ENCODE measurements around the gene CHMP4B.

The CHMP4B gene

DNA sequence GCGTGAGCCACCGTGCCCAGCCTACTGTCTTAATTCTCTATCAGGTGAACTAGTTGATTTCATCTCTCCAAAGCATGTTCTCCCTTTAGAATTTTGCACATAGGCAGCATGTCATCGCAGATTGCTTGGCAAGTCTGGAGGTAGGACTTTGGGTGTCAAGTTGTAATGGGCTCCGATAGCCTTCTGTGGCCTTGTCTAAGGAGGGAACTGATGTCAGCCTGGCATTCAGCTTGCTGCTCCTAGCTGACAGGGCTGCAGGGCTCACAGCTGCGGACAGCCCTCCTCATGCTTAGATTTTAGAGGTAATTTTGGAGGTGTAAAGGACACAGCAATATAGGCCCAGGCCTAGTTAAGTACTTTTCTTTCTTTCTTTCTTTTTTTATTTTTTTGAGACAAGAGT is 11.3 kb downstream of the CHMP4B start:
- FAIRE-seq, result no peak

DNA sequence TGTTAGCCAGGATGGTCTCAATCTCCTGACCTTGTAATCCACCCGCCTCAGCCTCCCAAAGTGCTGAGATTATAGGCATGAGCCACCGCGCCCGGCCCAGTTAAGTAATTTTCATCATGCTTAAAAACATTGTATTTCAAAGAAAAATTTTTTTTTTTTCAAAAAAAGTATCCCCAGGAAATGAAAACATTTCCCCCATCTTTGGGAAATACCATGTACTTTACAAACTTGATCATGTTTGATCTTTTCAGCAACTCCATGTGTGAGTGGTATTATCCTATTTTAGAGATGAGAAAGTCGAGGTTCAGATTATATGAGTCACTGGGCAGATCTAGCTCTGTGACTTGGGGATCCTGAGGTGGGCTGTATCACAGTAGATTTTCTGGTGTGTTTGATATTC is 11.8 kb downstream of the CHMP4B start:
- FAIRE-seq, result no peak

DNA sequence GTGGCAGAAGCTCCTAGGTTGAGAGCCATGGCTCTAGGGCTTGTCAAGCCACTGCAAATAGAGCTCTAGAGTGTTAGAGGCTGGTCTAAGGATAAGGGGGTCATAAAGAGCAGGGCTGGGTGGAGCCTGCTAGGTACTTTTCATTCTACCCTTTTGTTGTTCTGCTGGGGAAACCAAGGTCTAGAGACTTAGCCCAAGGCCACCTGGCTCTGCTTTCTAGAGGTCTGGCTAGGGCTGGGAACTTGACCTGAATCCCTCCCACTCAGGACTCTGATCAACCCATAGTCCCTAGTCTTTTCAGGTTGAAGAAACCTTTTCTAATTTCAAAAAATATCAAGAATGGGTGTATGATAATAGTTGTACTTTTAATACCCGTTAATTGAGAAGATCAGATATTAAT is 13.7 kb downstream of the CHMP4B start:
- FAIRE-seq, result no peak

DNA sequence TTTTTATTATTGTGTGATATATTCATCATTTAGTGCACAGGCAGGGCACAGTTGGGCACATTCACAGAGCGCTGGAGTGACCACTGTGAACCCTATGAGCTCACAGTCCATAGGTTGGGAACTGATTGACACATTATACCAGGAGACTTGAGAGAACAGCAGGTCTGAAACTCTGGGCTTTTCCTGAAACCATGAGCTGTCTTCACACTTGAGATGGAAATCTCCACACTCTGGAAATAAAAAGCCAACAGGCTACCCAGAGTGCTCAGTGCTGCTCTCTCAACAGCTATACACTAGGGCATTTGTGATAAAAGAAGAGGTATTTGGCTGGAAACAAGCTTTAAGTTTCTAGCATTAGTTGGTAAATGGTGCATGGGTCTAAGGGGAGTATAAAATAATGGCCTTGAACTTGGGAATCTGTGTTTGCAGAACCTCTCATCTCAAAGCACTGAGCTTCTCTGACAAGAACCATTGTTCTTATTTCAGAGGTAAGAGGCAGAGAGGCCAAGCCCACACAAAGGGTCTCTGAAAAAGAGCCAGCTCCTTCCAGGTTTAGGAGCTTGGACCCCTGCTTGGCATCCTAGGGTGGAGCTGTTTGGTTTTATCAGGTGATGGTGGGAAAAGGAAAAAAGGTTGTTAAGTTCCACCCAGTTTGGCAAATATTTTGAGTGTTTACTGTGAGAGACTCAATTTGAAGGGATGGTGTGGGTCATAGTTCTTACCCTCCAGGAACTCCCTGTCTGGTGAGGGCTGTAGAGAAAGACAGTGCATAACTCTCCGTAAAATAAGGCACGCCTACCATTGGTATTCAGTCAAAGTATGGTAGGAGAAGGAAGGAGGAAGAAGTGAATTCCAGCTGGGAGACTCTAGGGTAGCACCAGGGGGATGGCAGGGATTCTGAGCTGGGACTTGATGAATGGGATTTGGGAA is 14.5 kb downstream of the CHMP4B start:
- FAIRE-seq, result no peak

DNA sequence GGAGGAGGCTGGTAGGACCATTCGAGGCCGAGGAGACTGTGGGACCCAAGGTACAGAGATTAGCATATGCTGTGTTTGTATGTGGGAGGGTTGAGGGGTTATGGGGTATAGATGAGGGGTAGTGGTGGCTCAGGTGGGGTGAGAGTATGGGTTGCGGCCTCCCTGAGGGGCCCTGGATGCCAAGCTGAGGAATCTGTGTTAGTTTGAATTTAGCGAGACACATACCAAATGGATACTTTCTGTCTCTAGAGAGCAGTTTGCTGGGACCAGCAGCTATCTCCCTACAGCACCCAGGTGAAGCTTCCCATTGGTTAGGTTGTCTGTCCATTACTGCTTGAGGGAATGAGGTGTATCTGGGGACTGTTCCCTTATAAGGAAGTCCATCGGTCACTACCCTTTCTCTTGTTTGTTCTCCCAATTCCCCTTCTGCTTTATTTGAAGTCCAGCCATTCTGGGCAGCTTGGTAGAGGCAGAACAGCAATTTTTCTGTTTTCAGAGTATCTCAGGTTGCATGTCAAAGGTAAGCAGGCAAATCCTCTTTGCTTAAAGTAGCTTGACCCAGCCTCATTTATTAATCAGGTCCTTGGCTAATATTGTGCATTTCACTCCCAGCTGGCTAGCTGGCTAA is 15.2 kb downstream of the CHMP4B start:
- FAIRE-seq, result no peak

DNA sequence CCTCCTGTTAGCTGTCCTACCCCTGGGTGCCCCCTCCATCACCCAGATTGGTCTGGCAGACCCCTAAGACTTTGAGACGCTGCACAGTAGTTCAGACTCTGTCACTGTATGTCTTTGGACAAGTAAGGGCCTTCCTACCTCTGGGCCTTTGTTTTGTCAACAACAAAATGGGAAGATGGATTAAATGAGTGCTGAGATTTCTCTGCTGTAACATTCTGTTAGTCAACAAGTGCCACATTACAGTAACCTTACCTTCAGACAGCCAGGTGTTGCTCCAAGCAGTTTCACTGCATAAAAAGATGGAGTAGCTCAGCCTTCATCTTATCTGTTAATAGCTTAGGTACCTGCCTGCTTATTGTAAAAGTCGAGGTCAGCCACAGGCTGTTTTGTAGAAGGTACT is 16.0 kb downstream of the CHMP4B start:
- no peak for FAIRE-seq

DNA sequence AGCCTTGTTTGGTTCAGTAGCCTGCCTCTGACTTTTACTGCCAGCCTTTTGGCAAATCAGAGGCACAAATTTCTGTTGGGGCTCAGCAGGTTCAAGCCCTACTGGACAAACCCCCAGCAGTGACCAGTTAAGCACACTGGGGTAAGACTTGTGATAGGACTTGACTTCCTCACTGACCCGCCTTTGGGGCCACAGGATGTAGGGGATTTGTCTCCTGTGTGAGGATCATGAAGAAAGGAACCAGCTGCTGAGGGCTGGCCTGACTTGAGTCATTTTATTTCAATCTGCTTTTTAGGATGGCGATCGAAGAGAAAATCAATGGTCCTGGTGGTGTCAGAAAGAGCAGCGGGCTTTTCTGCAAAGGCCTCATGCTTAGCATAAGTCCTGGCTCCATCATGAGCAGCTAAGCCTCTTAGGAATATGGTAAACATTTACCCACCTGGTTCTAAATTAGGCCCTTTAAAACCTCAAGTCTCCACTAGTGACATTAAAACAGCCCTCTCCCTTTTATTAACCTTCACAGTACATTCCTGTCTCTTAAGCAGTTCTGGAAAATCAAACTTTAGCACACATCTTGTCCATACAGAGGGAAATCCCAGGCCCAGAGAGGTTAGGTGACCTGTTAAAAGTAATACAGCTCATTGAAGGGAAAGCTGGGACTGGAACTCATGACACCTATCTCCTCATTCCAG is 16.6 kb downstream of the CHMP4B start:
- FAIRE-seq, result no peak

DNA sequence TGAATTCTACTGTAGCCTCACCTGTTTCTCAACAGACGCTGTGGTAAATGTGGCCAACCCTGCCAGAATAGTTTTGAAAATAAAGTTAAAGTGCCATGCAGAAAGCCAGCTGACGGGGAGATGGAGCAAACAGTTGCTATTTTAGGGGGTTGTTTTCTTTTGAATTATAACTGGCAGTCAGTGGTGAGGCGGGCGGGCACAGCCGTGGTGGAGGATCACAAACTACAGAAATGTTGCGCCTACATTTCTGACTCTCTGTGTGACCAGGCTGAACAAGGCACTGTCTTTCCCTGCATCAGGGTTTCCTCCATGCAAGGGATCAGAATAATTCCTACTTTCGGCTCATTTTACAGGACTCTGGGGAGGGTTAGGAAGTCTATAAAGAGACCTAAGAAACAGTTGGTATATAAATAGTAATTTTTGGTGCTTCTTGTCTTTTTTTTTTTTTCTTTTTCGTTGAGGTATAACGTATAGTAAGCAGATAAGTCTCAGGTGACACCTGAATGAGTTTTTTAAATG is 17.2 kb downstream of the CHMP4B start:
- no peak for FAIRE-seq

DNA sequence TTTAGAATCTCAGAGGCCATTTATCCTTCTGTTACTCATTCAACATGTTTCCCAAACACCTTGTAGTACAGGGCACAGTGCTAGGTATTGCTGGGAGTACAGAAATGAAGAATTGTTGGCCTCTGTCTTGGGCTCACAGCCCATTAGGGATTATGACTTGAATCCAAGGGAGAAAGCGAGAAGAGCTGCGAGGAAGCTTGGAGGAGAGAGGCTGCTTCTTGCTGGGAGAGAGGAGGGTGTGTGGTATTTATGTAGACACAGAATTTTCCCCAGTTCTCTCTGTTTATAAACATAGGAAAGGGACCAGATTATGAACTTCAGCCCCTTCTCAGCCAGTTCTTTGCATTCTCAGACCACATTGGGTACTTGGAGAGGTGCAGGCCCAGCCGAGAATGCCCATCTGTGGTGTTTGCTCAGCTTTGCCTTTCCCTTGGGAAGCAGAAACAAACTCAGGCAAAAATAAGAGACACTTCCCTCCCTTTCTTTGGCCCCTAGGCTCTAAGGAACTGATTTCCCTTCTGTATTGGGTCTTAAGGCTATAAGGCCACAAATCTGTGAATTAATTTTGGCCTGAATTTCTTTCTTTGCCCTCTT is 17.9 kb downstream of the CHMP4B start:
- FAIRE-seq, result no peak

DNA sequence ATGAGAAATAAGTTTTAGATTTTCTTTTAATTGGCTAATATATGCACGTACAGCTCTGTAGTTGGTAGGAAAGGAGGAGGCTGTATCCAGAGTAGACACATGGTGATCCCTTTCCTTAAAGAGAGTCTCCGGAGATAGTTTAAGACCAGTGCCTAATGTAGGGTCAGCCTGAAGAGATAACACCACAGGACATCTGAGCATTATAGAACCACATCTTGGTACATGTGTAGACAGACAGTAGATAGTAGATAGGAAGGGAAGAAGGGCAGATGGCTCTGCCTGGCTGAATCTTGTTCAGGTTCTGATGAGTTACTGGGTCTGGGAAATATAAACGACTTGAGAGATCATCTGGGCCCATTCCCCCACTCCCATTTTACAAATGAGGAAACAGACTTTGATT is 18.5 kb downstream of the CHMP4B start:
- FAIRE-seq, result no peak

DNA sequence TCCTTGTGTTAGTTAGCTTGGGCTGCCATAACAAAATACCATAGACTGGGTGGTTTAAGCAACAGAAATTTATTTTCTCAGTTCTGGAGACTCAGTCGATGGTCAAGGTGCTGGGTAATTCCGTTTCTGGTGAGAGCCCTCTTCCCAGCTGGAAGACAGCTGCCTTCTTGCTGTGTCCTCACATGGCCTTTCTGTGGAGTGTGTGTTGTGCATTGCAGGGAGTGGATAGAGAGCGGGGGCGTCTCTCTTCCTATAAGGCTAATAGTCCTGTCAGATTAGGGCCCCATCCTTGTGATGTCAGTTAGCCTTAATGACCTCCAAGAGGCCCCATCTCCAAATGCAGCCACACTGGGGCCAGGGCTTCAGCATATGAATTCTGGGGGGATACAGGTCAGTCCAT is 19.2 kb downstream of the CHMP4B start:
- FAIRE-seq, result no peak

DNA sequence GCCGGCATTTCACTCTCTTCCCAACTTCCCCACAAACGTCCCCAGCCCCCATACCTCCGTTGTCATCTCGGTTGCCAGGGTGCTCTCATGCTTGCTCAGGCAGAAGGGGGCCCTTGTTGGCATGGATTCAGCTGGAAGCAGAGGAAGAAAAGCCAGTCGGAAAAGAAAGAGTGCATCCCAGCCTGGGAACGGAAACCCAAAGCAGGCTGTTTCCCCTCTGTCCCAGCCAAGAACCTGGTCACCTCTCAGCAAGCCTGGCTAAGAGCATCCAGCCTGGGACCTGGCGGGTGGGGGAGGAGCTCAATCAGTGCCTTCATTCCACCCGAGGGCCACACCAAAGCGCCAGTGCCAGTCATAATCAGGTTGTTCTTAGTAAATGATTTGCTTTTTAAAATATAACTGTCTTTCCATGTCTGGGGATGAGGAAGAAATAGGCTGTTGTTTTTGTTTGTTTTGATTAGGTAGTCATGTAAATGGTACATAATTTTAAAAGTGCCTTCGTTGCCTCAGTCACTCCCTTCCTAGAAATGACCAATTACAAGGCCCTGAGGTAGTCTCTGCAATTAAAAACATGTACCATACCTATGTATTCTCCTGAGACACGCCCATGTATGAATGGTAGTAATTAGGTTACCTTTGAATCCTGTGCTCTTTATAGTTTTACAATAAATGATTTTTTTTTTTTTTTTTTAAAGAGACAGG is 21.1 kb downstream of the CHMP4B start:
- FAIRE-seq, result no peak

DNA sequence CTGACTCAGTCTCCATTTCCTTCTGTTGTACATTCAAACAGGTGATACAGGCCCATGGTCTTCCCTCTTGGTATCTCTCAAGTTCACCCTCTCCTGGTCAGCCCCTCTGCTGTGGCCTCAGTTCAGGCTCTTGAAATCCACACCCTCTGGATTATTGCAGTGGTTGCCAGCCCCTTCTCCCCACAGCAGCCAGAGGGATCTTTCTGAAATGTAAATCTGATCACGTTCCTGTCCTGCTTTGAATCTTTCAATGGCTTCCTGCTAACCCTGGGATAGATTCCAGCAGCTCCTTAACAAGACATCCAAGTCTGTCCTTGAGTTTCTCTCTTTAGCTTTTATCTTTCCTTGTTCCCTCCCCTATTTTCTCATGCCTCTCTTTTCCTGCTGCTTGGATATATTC is 22.2 kb downstream of the CHMP4B start:
- no peak for FAIRE-seq

DNA sequence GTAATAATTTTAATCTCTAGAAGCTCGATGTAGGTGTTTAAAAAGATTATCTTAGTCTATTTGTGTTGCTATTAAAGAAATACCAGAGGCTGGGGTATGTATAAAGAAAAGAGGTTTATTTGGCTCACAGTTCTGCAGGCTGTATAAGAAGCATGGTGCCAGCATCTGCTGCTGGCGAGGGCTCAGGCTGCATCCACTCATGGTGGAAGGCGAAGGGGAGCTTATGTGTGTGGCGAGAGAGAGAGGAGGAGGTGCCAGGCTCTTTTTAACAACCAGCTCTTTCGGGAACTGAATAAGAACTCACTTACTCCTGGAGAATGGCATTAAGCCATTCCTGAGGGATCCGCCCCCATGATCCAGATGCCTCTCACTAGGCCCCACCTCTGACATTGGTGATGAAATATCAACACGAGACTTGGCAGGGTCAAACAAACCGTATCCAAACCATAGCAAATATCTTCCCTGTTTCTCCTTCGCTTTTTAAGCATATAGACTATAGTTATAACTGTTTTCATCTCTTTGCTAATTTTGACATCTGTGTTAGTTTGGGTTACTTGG is 24.5 kb downstream of the CHMP4B start:
- no peak for FAIRE-seq

DNA sequence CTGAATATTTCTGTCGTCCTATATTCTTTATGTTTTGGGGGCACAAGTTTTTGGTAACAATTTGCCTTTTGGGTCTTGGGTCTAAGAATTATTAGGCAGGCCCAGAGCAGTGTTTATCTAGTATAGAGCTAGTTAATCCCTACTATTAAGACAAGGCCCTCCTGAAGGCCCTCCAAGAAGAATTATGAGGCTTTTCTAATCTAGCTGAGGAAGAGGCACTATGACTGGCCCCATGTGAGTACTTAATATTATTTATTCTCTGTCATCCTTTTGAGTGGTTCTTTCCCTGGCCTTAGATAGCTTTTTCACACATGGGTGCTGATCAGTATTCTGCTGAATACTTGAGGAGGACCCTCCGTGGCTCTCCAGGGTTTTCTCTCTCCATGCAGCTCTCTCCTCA is 25.1 kb downstream of the CHMP4B start:
- no peak for FAIRE-seq

DNA sequence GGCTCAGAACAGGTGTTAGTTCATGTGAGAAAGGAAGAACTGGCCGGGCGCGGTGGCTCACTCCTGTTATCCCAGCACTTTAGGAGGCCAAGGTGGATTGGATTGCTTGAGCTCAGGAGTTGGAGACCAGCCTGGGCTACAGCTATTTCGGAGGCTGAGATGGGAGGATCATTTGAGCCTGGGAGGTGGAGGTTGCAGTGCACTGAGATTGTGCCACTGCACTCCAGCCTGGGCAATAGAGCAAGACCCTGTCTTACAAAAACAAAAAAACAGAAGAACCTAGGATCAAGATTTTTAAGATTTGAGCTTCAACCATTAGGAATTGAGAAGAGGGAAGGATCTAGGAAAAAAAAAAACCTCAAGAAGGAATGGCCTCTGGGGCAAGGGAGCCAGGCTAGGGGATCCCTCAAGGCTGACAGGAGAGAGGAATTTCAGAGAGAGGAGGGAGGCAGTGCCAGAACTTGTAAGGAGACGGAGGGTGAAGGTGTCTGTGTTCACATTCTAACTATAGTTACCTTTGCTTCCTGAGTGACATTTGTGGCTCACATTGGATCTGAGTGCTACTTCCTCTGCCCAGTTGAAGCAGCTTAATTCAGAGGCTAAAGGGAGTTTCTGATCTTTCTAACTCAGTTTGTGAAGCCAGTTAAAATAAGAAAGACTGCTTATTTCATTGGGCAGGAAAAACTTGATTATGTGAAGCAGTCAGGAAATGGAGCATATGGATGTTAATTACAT is 26.1 kb downstream of the CHMP4B start:
- no peak for FAIRE-seq

DNA sequence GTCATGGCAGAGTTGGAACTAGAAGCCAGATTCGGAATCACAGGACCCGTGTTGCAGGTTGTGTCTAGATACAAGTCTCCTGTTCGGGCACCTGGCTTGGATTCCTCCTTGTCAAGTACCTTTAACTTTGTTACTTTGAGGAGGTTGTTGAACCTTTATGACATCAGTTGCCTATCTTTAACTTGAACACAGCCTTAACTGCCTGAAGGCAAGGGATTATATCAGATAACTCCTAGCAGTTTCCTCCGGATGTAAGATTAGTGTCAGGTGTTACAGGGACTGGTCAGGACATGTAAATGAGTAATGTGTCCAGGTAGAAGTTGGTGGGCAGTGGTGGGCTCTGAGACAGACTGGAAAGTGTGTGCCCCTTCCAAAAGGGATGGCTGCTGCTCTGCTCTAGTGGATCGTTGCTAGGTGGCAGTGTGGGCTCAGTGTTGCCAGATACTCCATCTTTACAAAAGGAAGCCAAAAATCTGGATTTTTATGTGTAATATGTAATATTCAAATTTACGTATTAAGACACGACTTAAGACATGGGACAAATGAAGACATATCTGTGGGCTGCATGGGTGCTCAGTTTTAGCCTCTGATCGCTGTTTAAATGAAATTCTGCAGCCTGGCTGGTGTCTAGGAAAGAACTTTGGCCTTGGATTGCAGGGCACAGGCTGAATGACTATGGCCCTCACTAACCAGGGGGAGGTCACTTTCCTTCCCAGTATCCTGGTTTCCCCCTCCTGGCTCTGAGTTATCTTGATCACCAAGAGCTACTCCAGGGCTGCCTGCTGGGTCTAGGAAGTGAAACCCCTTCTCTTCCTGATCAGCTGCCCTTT is 27.1 kb downstream of the CHMP4B start:
- no peak for FAIRE-seq

DNA sequence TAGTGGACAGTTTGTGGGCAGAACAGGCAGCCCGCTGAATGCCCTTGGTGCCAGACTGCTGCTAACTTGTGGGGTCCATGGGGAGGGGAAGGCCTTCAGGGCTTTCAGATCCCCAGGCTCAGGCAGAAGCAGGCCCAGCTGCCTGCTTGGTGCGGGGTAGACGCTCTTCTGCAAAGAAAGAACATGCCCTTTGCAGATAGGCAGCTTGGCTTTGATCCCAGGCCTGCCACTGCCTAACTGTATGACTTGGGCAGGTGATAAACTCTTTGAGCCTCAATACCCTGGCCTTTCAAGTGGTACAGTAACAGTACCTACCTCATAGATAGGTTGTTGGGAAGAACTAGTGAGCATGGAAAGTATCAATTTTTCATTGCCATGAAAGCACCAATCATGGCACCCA is 28.4 kb downstream of the CHMP4B start:
- no peak for FAIRE-seq

DNA sequence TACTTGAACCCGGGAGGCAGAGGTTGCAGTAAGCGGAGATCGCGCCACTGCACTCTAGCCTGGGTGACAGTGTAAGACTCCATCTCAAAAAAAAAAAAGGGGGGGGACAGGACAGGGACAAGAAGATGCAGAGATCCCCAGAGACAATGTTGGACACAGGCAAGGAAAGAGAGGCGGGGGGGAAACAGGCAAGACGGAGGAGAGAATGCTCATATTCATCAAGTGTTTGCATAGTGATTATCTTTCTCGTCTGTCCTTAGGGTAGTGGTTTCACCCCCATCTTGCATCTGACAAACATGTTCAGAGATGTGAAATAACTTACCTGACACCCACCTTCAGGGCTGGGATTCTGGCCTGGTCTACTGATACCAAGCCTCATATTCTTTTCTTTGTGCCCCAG is 29.0 kb downstream of the CHMP4B start:
- no peak for FAIRE-seq

DNA sequence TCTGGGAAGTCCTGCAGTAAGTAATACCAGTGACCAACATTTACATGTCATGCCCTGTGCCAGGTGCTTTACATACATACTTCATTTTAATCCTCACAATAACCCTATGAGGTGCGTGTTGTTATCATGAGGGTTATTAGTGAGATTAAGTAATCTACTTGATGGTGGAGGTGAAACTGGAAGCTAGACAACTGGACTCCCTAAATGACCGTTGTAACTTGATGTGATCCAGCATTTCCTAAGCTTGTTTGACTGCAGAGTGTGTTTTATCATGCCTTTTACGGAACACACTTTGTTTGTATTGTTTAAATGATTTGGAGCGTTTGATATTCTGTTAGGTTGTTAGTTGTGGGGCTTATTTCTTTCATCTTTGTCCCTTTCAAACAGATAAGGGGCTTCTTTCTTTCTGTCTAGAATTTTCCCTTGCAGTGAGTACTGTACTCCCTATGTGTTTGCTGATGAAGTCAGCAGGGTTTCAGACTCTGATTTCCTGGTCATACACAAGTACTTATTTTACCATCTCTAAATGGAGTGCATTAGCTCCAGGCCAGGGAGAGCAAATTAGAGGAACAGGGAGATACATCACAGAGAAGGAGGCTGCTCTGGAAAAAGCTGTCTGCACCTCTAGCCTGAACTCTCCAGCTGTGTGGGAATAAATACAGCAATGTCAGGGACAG is 29.7 kb downstream of the CHMP4B start:
- no peak for FAIRE-seq

All from G401.6 (cell line).